A549 (cell line): ENCODE measurements around the gene ADAMTS14. TPM values are rescaled to one million over a fixed set of nuclear protein-coding genes. Genes with fewer than 3 reads are reported as not detected.

Experiments used
- ATAC-seq, 2 experiments: fragments of 200-7000 bp in 1 of 2; fragments of >200 bp in 1 of 2; cut with Nextera tagmentation in 1 of 2; cut with Tn5 transposase in 1 of 2; 3 replicates each; pipeline versions ENCODE4 v1.8.0 to v1.9.1; 2018 to 2020; ENCODE audit warnings: mild to moderate bottlenecking in 1 of 2, moderate library complexity in 1 of 2
- CTCF ChIA-PET: fragments of 300-600 bp; sonication (Branson Sonifier 250); formaldehyde crosslinking; extraction: SDS; loops from one replicate; lab custom pipeline; 2021; ENCODE audit warnings: antibody characterized with exemption, inconsistent platforms; lab: Yijun Ruan, JAX
- POLR2A ChIA-PET: fragments of 350-600 bp; formaldehyde crosslinking; extraction: SDS; loops from one replicate; lab custom pipeline; 2021; ENCODE audit warnings: antibody characterized with exemption, inconsistent platforms; lab: Yijun Ruan, JAX
- DNase-seq, 2 experiments: peaks; one replicate each; pipeline versions ENCODE4 v3.0.0 to v3.0.0-alpha.2; 2011 to 2016; ENCODE audit warnings: low read depth in 1 of 2, low spot score in 1 of 2
- FAIRE-seq: peaks from 2 replicates; lab custom pipeline; 2011; peaks lifted over from hg19 to GRCh38; lab: Jason Lieb, UNC
- H3K27ac ChIP-seq, 2 experiments: fragments of >200 bp; sonication (Bioruptor Twin); formaldehyde crosslinking; 3 replicates each; pipeline ENCODE4 v1.5.1; 2016 to 2017
- H3K4me1 ChIP-seq: fragments of >200 bp; sonication (Bioruptor Twin); formaldehyde crosslinking; 3 replicates; pipeline ENCODE4 v1.6.1; 2016
- H3K4me2 ChIP-seq: fragments of >200 bp; sonication (Bioruptor Twin); formaldehyde crosslinking; 3 replicates; pipeline ENCODE4 v1.6.1; 2016
- H3K4me3 ChIP-seq: fragments of >200 bp; sonication (Bioruptor Twin); formaldehyde crosslinking; 3 replicates; pipeline ENCODE4 v1.5.1; 2016
- H3K9me3 ChIP-seq: fragments of >200 bp; sonication (Bioruptor Twin); formaldehyde crosslinking; 3 replicates; pipeline ENCODE4 v1.6.1; 2016
- ATOH8 ChIP-seq: fragments of 250-450 bp; sonication (Bioruptor Pico); IDR thresholded peaks from 2 replicates; pipeline ENCODE4 v1.5.0; 2020; ENCODE audit warnings: low read depth, mild to moderate bottlenecking, moderate library complexity
- BCL3 ChIP-seq: fragments of >200 bp; sonication (Bioruptor Twin); formaldehyde crosslinking; IDR thresholded peaks from 3 replicates; pipeline ENCODE4 v1.6.1; 2016
- BHLHE40 ChIP-seq: IDR thresholded peaks from 2 replicates; pipeline ENCODE4 v1.6.1; 2012; ENCODE audit warnings: low read depth, low read length, inconsistent platforms
- CBX8 ChIP-seq: fragments of 200-600 bp; sonication (generic); IDR thresholded peaks from 2 replicates; pipeline ENCODE4 v1.6.1; 2016
- CEBPB ChIP-seq, 2 experiments: fragments of >200 bp in 1 of 2; sonication (Bioruptor Twin) in 1 of 2; formaldehyde crosslinking in 1 of 2; IDR thresholded peaks; 2 replicates each; pipeline ENCODE4 v1.6.1; 2012 to 2016
- CHD2 ChIP-seq: fragments of 150-350 bp; IDR thresholded peaks from 2 replicates; pipeline ENCODE4 v1.6.1; 2014; ENCODE audit warnings: low read length; ENCODE audit not compliant: partially characterized antibody
- CHD4 ChIP-seq: fragments of 200-600 bp; sonication (generic); IDR thresholded peaks from 2 replicates; pipeline ENCODE4 v1.6.1; 2016; ENCODE audit warnings: antibody characterized with exemption, mild to moderate bottlenecking, borderline replicate concordance
- EHF ChIP-seq: fragments of 250-450 bp; sonication (Bioruptor Pico); IDR thresholded peaks from 2 replicates; pipeline ENCODE4 v1.5.0; 2020; ENCODE audit warnings: mild to moderate bottlenecking
- ELK1 ChIP-seq: fragments of 150-350 bp; IDR thresholded peaks from 2 replicates; pipeline ENCODE4 v1.6.1; 2014; ENCODE audit warnings: low read depth, mild to moderate bottlenecking, low read length
- EP300 ChIP-seq, 2 experiments: fragments of >200 bp; sonication (Bioruptor Twin); formaldehyde crosslinking; IDR thresholded peaks; 2 replicates in 1 of 2; 3 replicates in 1 of 2; pipeline ENCODE4 v1.6.1; 2016 to 2017
- FOXS1 ChIP-seq: fragments of 250-450 bp; sonication (Bioruptor Pico); IDR thresholded peaks from 2 replicates; pipeline ENCODE4 v1.5.0; 2020; ENCODE audit warnings: mild to moderate bottlenecking, moderate library complexity
- HOXA7 ChIP-seq: fragments of 250-450 bp; sonication (Bioruptor Pico); IDR thresholded peaks from 2 replicates; pipeline ENCODE4 v1.5.0; 2020; ENCODE audit warnings: mild to moderate bottlenecking, moderate library complexity
- JUN ChIP-seq, 2 experiments: fragments of >200 bp; sonication (Bioruptor Twin); formaldehyde crosslinking; IDR thresholded peaks; 2 replicates in 1 of 2; 3 replicates in 1 of 2; pipeline ENCODE4 v1.6.1; 2016 to 2017
- MAZ ChIP-seq: fragments of 150-350 bp; IDR thresholded peaks from 2 replicates; pipeline ENCODE4 v1.6.1; 2014; ENCODE audit warnings: antibody characterized with exemption, low read depth, low read length, borderline replicate concordance
- NR3C1 ChIP-seq: fragments of >200 bp; sonication (Bioruptor Twin); formaldehyde crosslinking; IDR thresholded peaks from 3 replicates; pipeline ENCODE4 v1.6.1; 2017
- PHF8 ChIP-seq: fragments of 200-600 bp; sonication (generic); IDR thresholded peaks from 2 replicates; pipeline ENCODE4 v1.6.1; 2016; ENCODE audit warnings: low read depth, mild to moderate bottlenecking, antibody characterized with exemption, moderate library complexity, borderline replicate concordance
- POLR2A ChIP-seq: IDR thresholded peaks from 2 replicates; pipeline ENCODE4 v1.6.1; 2012; ENCODE audit warnings: mild to moderate bottlenecking, low read length
- RARB ChIP-seq: fragments of 250-450 bp; sonication (Bioruptor Pico); IDR thresholded peaks from 2 replicates; pipeline ENCODE4 v1.8.0; 2021; ENCODE audit warnings: mild to moderate bottlenecking, moderate library complexity
- RFX5 ChIP-seq: fragments of 450-650 bp; IDR thresholded peaks from 2 replicates; pipeline ENCODE4 v1.7.1; 2014; ENCODE audit warnings: antibody characterized with exemption, mild to moderate bottlenecking, moderate library complexity
- RNF2 ChIP-seq: fragments of 200-600 bp; sonication (generic); IDR thresholded peaks from 2 replicates; pipeline ENCODE4 v1.6.1; 2016; ENCODE audit warnings: low read depth, mild to moderate bottlenecking, antibody characterized with exemption, moderate library complexity, borderline replicate concordance
- SMC3 ChIP-seq: fragments of >200 bp; sonication (Bioruptor Twin); formaldehyde crosslinking; IDR thresholded peaks from 3 replicates; pipeline ENCODE4 v1.6.1; 2018; ENCODE audit warnings: inconsistent platforms
- SREBF2 ChIP-seq: fragments of 450-650 bp; IDR thresholded peaks from 2 replicates; pipeline ENCODE4 v1.6.1; 2014; ENCODE audit warnings: mild to moderate bottlenecking, moderate library complexity
- TFCP2L1 ChIP-seq: fragments of 250-450 bp; sonication (Bioruptor Pico); IDR thresholded peaks from 2 replicates; pipeline ENCODE4 v1.5.0; 2021; ENCODE audit warnings: mild to moderate bottlenecking
- TP53 ChIP-seq: fragments of 250-450 bp; sonication (Bioruptor Pico); IDR thresholded peaks from 2 replicates; pipeline ENCODE4 v1.5.0; 2021; ENCODE audit warnings: mild to moderate bottlenecking, moderate library complexity
- WGBS: methylation state at CpG from one replicate; pipeline ENCODE4 v1.1.6; 2017; ENCODE audit errors: missing lambda C conversion rate; 5-methylcytosine and 5-hydroxymethylcytosine counted together
- polyA plus RNA-seq, 4 experiments: library from polyadenylated mRNA; depleted of rRNA in 3 of 4; stranded (reverse); fragments of >200 nt; fragmentation: RNase III in 1 of 4; extraction: RNeasy Plus Mini Kit Qiagen cat#74134 plus additional on column Dnase treatment in 1 of 4; gene quantifications; 2 replicates in 3 of 4; 3 replicates in 1 of 4; pipeline ENCODE4 v1.2.3, GENCODE V29; 2011 to 2017

Gene ADAMTS14
- polyA plus RNA-seq, 2 of the 4 experiments (the other 2 are of a cell fraction) = 0.03 TPM; not detected in 1

GRCh38 chr10:70684374-70684773 is 12.1 kb downstream of the ADAMTS14 start:
- no peaks in the 10 kb centered on the region for H3K4me1 ChIP-seq
- no peaks in the 10 kb centered on the region for H3K9me3 ChIP-seq
- DNase-seq (no peak), FAIRE-seq (no peak), ATAC-seq (no peak)
- H3K4me3 ChIP-seq = no peak overlapping the region
- H3K27ac ChIP-seq = no peak overlapping the region
- WGBS = 71% methylated on average over 3 of the region's 3 CpGs
- TF ChIP-seq SREBF2 (no peak), CHD2 (no peak), MAZ (no peak), RNF2 (no peak), EP300 (IDR thresholded peaks at IDR 0.05) (no peak), CEBPB (IDR thresholded peaks at IDR 0.05) (no peak), CHD4 (no peak), RARB (no peak), HOXA7 (CRISPR knock-in tag) (no peak), SMC3 (no peak), TFCP2L1 (CRISPR knock-in tag) (no peak), CBX8 (no peak), EHF (no peak), FOXS1 (CRISPR knock-in tag) (no peak), JUN (IDR thresholded peaks at IDR 0.05) (no peak), POLR2A (no peak), NR3C1 (no peak)
- no peak overlapping the region for H3K4me2 ChIP-seq
- ChIA-PET POLR2A (no interaction called here), CTCF (no interaction called here)

GRCh38 chr10:70684839-70685454 is 12.6 kb downstream of the ADAMTS14 start:
- Histone ChIP-seq H3K9me3 (no peaks in the 10 kb centered on the region), H3K4me2 (no peak overlapping the region), H3K4me3 (no peak overlapping the region), H3K4me1 (no peaks in the 10 kb centered on the region), H3K27ac (no peak overlapping the region)
- TF ChIP-seq BHLHE40 = no peak
- TF ChIP-seq ATOH8 = no peak
- ChIA-PET CTCF (no interaction called here), POLR2A (no interaction called here)
- FAIRE-seq (no peak), ATAC-seq (0 out of 6 replicates have a peak, but pooled peaks of 1 of the 2 experiments have one; percentile 31), DNase-seq (no peak)
- 87% methylated on average over 4 of the region's 4 CpGs for WGBS

GRCh38 chr10:70685455-70685911 is 13.2 kb downstream of the ADAMTS14 start:
- ATAC-seq (no peak), DNase-seq (no peak), FAIRE-seq (no peak)
- WGBS = 82% methylated on average over 8 of the region's 8 CpGs
- H3K4me2 ChIP-seq = no peak overlapping the region
- no peaks in the 10 kb centered on the region for H3K4me1 ChIP-seq
- H3K9me3 ChIP-seq = no peaks in the 10 kb centered on the region
- CTCF ChIA-PET = no interaction called here
- POLR2A ChIA-PET = no interaction called here
- TF ChIP-seq BCL3 = no peak
- TF ChIP-seq RARB = no peak
- TF ChIP-seq TP53 (CRISPR knock-in tag) = no peak
- no peak for TF ChIP-seq JUN (IDR thresholded peaks at IDR 0.05)
- no peak for TF ChIP-seq PHF8
- no peak for TF ChIP-seq ELK1
- no peak for TF ChIP-seq HOXA7 (CRISPR knock-in tag)
- TF ChIP-seq RFX5 = no peak
- H3K27ac ChIP-seq = no peak overlapping the region
- H3K4me3 ChIP-seq = no peak overlapping the region
